HEK293 (cell line): ENCODE results near the gene APLF.

ENCODE experiments used
- IKZF3 ChIP-seq: fragments of 450-650 bp; IDR thresholded peaks from 2 replicates; pipeline ENCODE4 v1.5.0; 2018; ENCODE audit warnings: missing biosample characterization, mild to moderate bottlenecking, missing genetic modification characterization, moderate library complexity
- KLF16 ChIP-seq: fragments of 450-650 bp; formaldehyde crosslinking; IDR thresholded peaks from 2 replicates; pipeline ENCODE4 v1.5.1; 2017; ENCODE audit warnings: missing biosample characterization, missing genetic modification characterization
- SCRT1 ChIP-seq: fragments of 450-650 bp; formaldehyde crosslinking; IDR thresholded peaks from 2 replicates; pipeline ENCODE4 v1.5.1; 2016; ENCODE audit warnings: missing biosample characterization, missing genetic modification characterization, borderline replicate concordance
- TRIM28 ChIP-seq: IDR thresholded peaks from 2 replicates; pipeline ENCODE4 v1.6.1; 2011; ENCODE audit warnings: low read length, control low read depth, borderline replicate concordance
- YY1 ChIP-seq: fragments of 450-650 bp; formaldehyde crosslinking; IDR thresholded peaks from 2 replicates; pipeline ENCODE4 v1.5.1; 2018; ENCODE audit warnings: missing biosample characterization, missing genetic modification characterization
- ZNF10 ChIP-seq: fragments of 450-650 bp; formaldehyde crosslinking; IDR thresholded peaks from 2 replicates; pipeline ENCODE4 v1.5.1; 2017; ENCODE audit warnings: missing biosample characterization, missing genetic modification characterization
- ZNF138 ChIP-seq: fragments of 450-650 bp; formaldehyde crosslinking; IDR thresholded peaks from 2 replicates; pipeline ENCODE4 v1.5.1; 2016; ENCODE audit warnings: missing biosample characterization, missing genetic modification characterization, borderline replicate concordance
- ZNF140 ChIP-seq: fragments of 450-650 bp; formaldehyde crosslinking; IDR thresholded peaks from 2 replicates; pipeline ENCODE4 v1.5.1; 2016; ENCODE audit warnings: missing biosample characterization, missing genetic modification characterization
- ZNF2 ChIP-seq: fragments of 450-650 bp; formaldehyde crosslinking; IDR thresholded peaks from 2 replicates; pipeline ENCODE4 v1.5.1; 2016; ENCODE audit warnings: missing biosample characterization, missing genetic modification characterization
- ZNF202 ChIP-seq: fragments of 450-650 bp; formaldehyde crosslinking; IDR thresholded peaks from 2 replicates; pipeline ENCODE4 v1.5.1; 2016; ENCODE audit warnings: missing biosample characterization, missing genetic modification characterization, borderline replicate concordance
- ZNF561 ChIP-seq: fragments of 450-650 bp; IDR thresholded peaks from 2 replicates; pipeline ENCODE4 v1.5.1; 2018; ENCODE audit warnings: missing biosample characterization, missing genetic modification characterization, borderline replicate concordance
- TF ChIP-seq, protein P1 (sequence below): fragments of 450-650 bp; formaldehyde crosslinking; IDR thresholded peaks from 2 replicates; pipeline ENCODE4 v1.5.1; 2016; ENCODE audit warnings: missing biosample characterization, missing genetic modification characterization
- TF ChIP-seq, protein P2 (sequence below): fragments of 450-650 bp; formaldehyde crosslinking; IDR thresholded peaks from 2 replicates; pipeline ENCODE4 v1.5.1; 2016; ENCODE audit warnings: missing biosample characterization, missing genetic modification characterization

DNA sequence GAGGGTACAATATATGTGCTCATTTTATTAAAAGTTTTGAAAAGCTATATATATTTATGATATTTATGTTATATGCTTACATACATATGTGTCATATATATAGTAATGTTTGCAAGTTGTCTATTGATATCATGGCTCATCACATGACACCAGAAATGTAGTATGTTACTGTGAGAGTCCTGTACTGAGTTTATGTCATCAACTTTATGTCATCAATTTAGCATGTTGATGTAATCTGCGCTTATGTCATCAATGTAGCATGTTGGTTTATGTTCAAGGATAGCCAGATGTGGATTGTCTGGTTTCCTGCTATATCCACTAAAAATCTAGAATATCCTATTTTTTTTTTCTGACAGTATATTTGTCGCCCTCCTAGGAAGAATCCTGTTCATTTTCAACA is 77.4 kb downstream of the APLF start:
- TF ChIP-seq, protein P1, sequence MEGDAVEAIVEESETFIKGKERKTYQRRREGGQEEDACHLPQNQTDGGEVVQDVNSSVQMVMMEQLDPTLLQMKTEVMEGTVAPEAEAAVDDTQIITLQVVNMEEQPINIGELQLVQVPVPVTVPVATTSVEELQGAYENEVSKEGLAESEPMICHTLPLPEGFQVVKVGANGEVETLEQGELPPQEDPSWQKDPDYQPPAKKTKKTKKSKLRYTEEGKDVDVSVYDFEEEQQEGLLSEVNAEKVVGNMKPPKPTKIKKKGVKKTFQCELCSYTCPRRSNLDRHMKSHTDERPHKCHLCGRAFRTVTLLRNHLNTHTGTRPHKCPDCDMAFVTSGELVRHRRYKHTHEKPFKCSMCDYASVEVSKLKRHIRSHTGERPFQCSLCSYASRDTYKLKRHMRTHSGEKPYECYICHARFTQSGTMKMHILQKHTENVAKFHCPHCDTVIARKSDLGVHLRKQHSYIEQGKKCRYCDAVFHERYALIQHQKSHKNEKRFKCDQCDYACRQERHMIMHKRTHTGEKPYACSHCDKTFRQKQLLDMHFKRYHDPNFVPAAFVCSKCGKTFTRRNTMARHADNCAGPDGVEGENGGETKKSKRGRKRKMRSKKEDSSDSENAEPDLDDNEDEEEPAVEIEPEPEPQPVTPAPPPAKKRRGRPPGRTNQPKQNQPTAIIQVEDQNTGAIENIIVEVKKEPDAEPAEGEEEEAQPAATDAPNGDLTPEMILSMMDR (tag by site-specific recombination): no peak
- TF ChIP-seq ZNF138 (tag by site-specific recombination) (no peak), ZNF561 (tag by site-specific recombination) (no peak), ZNF2 (tag by site-specific recombination) (no peak), TRIM28 (no peak), ZNF10 (no peak), ZNF140 (tag by site-specific recombination) (no peak), IKZF3 (tag by site-specific recombination) (no peak), KLF16 (no peak), ZNF202 (tag by site-specific recombination) (no peak), YY1 (no peak), SCRT1 (tag by site-specific recombination) (no peak)
- TF ChIP-seq, protein P2, sequence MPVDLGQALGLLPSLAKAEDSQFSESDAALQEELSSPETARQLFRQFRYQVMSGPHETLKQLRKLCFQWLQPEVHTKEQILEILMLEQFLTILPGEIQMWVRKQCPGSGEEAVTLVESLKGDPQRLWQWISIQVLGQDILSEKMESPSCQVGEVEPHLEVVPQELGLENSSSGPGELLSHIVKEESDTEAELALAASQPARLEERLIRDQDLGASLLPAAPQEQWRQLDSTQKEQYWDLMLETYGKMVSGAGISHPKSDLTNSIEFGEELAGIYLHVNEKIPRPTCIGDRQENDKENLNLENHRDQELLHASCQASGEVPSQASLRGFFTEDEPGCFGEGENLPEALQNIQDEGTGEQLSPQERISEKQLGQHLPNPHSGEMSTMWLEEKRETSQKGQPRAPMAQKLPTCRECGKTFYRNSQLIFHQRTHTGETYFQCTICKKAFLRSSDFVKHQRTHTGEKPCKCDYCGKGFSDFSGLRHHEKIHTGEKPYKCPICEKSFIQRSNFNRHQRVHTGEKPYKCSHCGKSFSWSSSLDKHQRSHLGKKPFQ: no peak
